A549 (cell line): ENCODE results near the gene XIST. TPM values are rescaled to one million over a fixed set of nuclear protein-coding genes. Genes with fewer than 3 reads are reported as not detected.

Experiments used
- ATAC-seq, 2 experiments: fragments of 200-7000 bp in 1 of 2; fragments of >200 bp in 1 of 2; cut with Nextera tagmentation in 1 of 2; cut with Tn5 transposase in 1 of 2; 3 replicates each; pipeline versions ENCODE4 v1.8.0 to v1.9.1; 2018 to 2020; ENCODE audit warnings: mild to moderate bottlenecking in 1 of 2, moderate library complexity in 1 of 2
- CTCF ChIA-PET: fragments of 300-600 bp; sonication (Branson Sonifier 250); formaldehyde crosslinking; extraction: SDS; loops from one replicate; lab custom pipeline; 2021; ENCODE audit warnings: antibody characterized with exemption, inconsistent platforms; lab: Yijun Ruan, JAX
- POLR2A ChIA-PET: fragments of 350-600 bp; formaldehyde crosslinking; extraction: SDS; loops from one replicate; lab custom pipeline; 2021; ENCODE audit warnings: antibody characterized with exemption, inconsistent platforms; lab: Yijun Ruan, JAX
- DNase-seq, 2 experiments: peaks; one replicate each; pipeline versions ENCODE4 v3.0.0 to v3.0.0-alpha.2; 2011 to 2016; ENCODE audit warnings: low read depth in 1 of 2, low spot score in 1 of 2
- FAIRE-seq: peaks from 2 replicates; lab custom pipeline; 2011; peaks lifted over from hg19 to GRCh38; lab: Jason Lieb, UNC
- H3K27ac ChIP-seq, 2 experiments: fragments of >200 bp; sonication (Bioruptor Twin); formaldehyde crosslinking; 3 replicates each; pipeline ENCODE4 v1.5.1; 2016 to 2017
- H3K4me1 ChIP-seq: fragments of >200 bp; sonication (Bioruptor Twin); formaldehyde crosslinking; 3 replicates; pipeline ENCODE4 v1.6.1; 2016
- H3K4me2 ChIP-seq: fragments of >200 bp; sonication (Bioruptor Twin); formaldehyde crosslinking; 3 replicates; pipeline ENCODE4 v1.6.1; 2016
- H3K4me3 ChIP-seq: fragments of >200 bp; sonication (Bioruptor Twin); formaldehyde crosslinking; 3 replicates; pipeline ENCODE4 v1.5.1; 2016
- H3K9me3 ChIP-seq: fragments of >200 bp; sonication (Bioruptor Twin); formaldehyde crosslinking; 3 replicates; pipeline ENCODE4 v1.6.1; 2016
- ATOH8 ChIP-seq: fragments of 250-450 bp; sonication (Bioruptor Pico); IDR thresholded peaks from 2 replicates; pipeline ENCODE4 v1.5.0; 2020; ENCODE audit warnings: low read depth, mild to moderate bottlenecking, moderate library complexity
- CHD2 ChIP-seq: fragments of 150-350 bp; IDR thresholded peaks from 2 replicates; pipeline ENCODE4 v1.6.1; 2014; ENCODE audit warnings: low read length; ENCODE audit not compliant: partially characterized antibody
- EHF ChIP-seq: fragments of 250-450 bp; sonication (Bioruptor Pico); IDR thresholded peaks from 2 replicates; pipeline ENCODE4 v1.5.0; 2020; ENCODE audit warnings: mild to moderate bottlenecking
- GATA3 ChIP-seq: IDR thresholded peaks from 2 replicates; pipeline ENCODE4 v1.6.1; 2012; ENCODE audit warnings: borderline replicate concordance
- KDM5A ChIP-seq: fragments of 200-600 bp; sonication (generic); IDR thresholded peaks from 2 replicates; pipeline ENCODE4 v1.6.1; 2016; ENCODE audit warnings: antibody characterized with exemption, mild to moderate bottlenecking
- MAZ ChIP-seq: fragments of 150-350 bp; IDR thresholded peaks from 2 replicates; pipeline ENCODE4 v1.6.1; 2014; ENCODE audit warnings: antibody characterized with exemption, low read depth, low read length, borderline replicate concordance
- NFE2L2 ChIP-seq: fragments of 150-350 bp; conservative IDR thresholded peaks from 2 replicates; pipeline ENCODE4 v1.6.1; 2014; ENCODE audit warnings: low read length
- POLR2A ChIP-seq: IDR thresholded peaks from 2 replicates; pipeline ENCODE4 v1.6.1; 2012; ENCODE audit warnings: mild to moderate bottlenecking, low read length
- POLR2AphosphoS2 ChIP-seq: conservative IDR thresholded peaks from 2 replicates; pipeline ENCODE4 v1.6.1; 2012; ENCODE audit warnings: low read length, improper control_type of control experiment, inconsistent platforms
- RAD21 ChIP-seq, 2 experiments: fragments of >200 bp in 1 of 2; sonication (Bioruptor Twin) in 1 of 2; formaldehyde crosslinking in 1 of 2; IDR thresholded peaks in 1 of 2; conservative IDR thresholded peaks in 1 of 2; 2 replicates in 1 of 2; 3 replicates in 1 of 2; pipeline ENCODE4 v1.6.1; 2012 to 2018; ENCODE audit warnings: inconsistent platforms in 1 of 2
- RARB ChIP-seq: fragments of 250-450 bp; sonication (Bioruptor Pico); IDR thresholded peaks from 2 replicates; pipeline ENCODE4 v1.8.0; 2021; ENCODE audit warnings: mild to moderate bottlenecking, moderate library complexity
- RCOR1 ChIP-seq: fragments of 150-350 bp; IDR thresholded peaks from 2 replicates; pipeline ENCODE4 v1.6.1; 2014; ENCODE audit warnings: antibody characterized with exemption, low read length, low read depth
- RFX5 ChIP-seq: fragments of 450-650 bp; IDR thresholded peaks from 2 replicates; pipeline ENCODE4 v1.7.1; 2014; ENCODE audit warnings: antibody characterized with exemption, mild to moderate bottlenecking, moderate library complexity
- SMC3 ChIP-seq: fragments of >200 bp; sonication (Bioruptor Twin); formaldehyde crosslinking; IDR thresholded peaks from 3 replicates; pipeline ENCODE4 v1.6.1; 2018; ENCODE audit warnings: inconsistent platforms
- TFCP2L1 ChIP-seq: fragments of 250-450 bp; sonication (Bioruptor Pico); IDR thresholded peaks from 2 replicates; pipeline ENCODE4 v1.5.0; 2021; ENCODE audit warnings: mild to moderate bottlenecking
- ZSCAN20 ChIP-seq: fragments of 250-450 bp; sonication (Bioruptor Pico); IDR thresholded peaks from 2 replicates; pipeline ENCODE4 v1.8.0; 2022; ENCODE audit warnings: mild to moderate bottlenecking, moderate library complexity
- WGBS: methylation state at CpG from one replicate; pipeline ENCODE4 v1.1.6; 2017; ENCODE audit errors: missing lambda C conversion rate; 5-methylcytosine and 5-hydroxymethylcytosine counted together
- polyA plus RNA-seq, 4 experiments: library from polyadenylated mRNA; depleted of rRNA in 3 of 4; stranded (reverse); fragments of >200 nt; fragmentation: RNase III in 1 of 4; extraction: RNeasy Plus Mini Kit Qiagen cat#74134 plus additional on column Dnase treatment in 1 of 4; gene quantifications; 2 replicates in 3 of 4; 3 replicates in 1 of 4; pipeline ENCODE4 v1.2.3, GENCODE V29; 2011 to 2017
- TF ChIP-seq, protein P1 (sequence below): IDR thresholded peaks from 2 replicates; pipeline ENCODE4 v1.6.1; 2012
- TF ChIP-seq, protein P2 (sequence below): IDR thresholded peaks from 2 replicates; pipeline ENCODE4 v1.6.1; 2012; ENCODE audit warnings: low read depth, borderline replicate concordance
- TF ChIP-seq, protein P3 (sequence below): fragments of 200-600 bp; sonication (generic); IDR thresholded peaks from 2 replicates; pipeline ENCODE4 v1.6.1; 2016; ENCODE audit warnings: antibody characterized with exemption, mild to moderate bottlenecking, moderate library complexity
- TF ChIP-seq, protein P4 (sequence below): fragments of 150-350 bp; IDR thresholded peaks from 2 replicates; pipeline ENCODE4 v1.6.1; 2014; ENCODE audit warnings: low read depth, mild to moderate bottlenecking, low read length

Gene XIST
- polyA plus RNA-seq, 2 of the 4 experiments (the other 2 are of a cell fraction), result 0.19 TPM; not detected in 1

DNA sequence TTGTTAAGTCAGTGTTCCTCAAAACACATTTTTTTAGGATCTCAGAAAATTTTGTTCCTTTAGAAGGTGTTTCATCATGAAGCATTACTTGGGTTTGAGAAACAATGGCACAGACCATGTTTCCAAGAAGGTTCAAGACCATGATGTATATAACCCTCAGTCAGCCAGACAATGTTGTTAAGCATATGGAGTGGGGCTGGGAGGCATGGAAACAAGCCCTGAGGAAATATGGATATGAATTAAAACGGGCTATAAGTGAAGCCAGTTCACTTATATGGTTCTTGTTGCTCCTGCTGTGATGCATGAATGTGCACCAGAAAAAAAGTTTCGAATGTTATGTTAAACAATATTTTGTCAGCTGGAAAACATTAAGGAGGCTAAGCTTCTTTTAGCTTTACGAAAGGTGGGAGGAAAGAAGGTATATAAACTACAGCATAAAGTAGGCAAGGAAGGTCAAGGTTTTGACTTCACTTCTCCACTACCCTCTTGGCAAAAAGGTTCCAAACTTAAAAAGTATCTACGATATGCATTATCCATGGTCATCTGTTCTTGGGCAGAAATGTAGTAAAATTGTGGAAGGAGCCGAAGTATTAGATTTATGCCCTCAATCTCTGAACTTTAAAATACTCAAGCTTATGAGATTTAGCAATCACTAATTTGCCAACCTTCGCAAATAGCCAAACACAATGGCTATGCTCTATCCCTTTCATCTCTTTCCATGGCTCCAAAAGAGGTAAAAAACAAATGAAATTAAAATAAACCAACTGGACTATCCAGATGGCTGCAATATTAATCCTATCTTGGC is 12.2 kb downstream of the XIST start:
- WGBS, result 13% methylated on average over 6 of the region's 6 CpGs
- no peak overlapping the region for H3K4me3 ChIP-seq
- H3K9me3 ChIP-seq, result no peaks in the 10 kb centered on the region
- H3K4me1 ChIP-seq, result no peaks in the 10 kb centered on the region
- no peak overlapping the region for H3K27ac ChIP-seq
- ChIA-PET CTCF (interaction anchor here (1.9 kb wide), 1 partner anchor 15 kb away, joined by 5 read pairs; no protein-coding TSS in a partner anchor), POLR2A (no interaction called here)
- FAIRE-seq, result no peak
- DNase-seq, result no peak
- H3K4me2 ChIP-seq, result no peak overlapping the region
- ATAC-seq, result no peak
- TF ChIP-seq ATOH8 (CRISPR knock-in tag), result no peak

DNA sequence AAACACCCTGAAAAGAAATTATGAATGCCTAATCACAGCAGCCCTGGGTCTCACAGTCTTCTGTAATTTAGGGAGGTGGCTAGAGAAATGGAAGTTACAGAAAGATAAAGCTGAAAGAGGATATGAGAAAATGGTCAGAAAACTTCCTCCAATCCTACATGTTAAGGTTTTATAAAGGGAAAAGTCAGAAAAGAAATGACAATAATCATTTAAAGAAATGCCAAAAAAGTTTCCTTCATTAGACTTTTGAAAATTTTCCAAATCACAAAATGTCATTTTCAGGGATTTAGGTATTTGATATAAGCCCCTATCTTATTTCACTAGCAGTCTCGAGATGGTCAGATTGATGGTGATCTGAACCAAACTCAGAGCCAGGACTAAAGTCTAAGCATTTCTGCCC is 13.4 kb downstream of the XIST start:
- ChIA-PET CTCF (interaction anchor here (0.8 kb wide), 1 partner anchor 79 kb away, joined by 3 read pairs; no protein-coding TSS in a partner anchor), POLR2A (no interaction called here)
- ATAC-seq, result no peak
- DNase-seq, result no peak
- 0% methylated on average over 1 of the region's 1 CpG for WGBS
- Histone ChIP-seq H3K4me2 (no peak overlapping the region), H3K27ac (no peak overlapping the region), H3K9me3 (no peaks in the 10 kb centered on the region), H3K4me3 (no peak overlapping the region), H3K4me1 (no peaks in the 10 kb centered on the region)
- no peak for TF ChIP-seq SMC3
- TF ChIP-seq POLR2AphosphoS2, result no peak
- TF ChIP-seq CHD2, result no peak
- TF ChIP-seq EHF, result no peak
- TF ChIP-seq, protein P1, sequence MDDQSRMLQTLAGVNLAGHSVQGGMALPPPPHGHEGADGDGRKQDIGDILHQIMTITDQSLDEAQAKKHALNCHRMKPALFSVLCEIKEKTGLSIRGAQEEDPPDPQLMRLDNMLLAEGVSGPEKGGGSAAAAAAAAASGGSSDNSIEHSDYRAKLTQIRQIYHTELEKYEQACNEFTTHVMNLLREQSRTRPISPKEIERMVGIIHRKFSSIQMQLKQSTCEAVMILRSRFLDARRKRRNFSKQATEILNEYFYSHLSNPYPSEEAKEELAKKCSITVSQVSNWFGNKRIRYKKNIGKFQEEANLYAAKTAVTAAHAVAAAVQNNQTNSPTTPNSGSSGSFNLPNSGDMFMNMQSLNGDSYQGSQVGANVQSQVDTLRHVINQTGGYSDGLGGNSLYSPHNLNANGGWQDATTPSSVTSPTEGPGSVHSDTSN, result no peak
- TF ChIP-seq ZSCAN20 (CRISPR knock-in tag), result no peak
- no peak for TF ChIP-seq NFE2L2
- TF ChIP-seq RFX5, result no peak
- TF ChIP-seq RAD21 (conservative IDR thresholded peaks at IDR 0.05 in 1 of 2, IDR thresholded peaks at IDR 0.05 in 1 of 2), result no peak
- TF ChIP-seq, protein P2, sequence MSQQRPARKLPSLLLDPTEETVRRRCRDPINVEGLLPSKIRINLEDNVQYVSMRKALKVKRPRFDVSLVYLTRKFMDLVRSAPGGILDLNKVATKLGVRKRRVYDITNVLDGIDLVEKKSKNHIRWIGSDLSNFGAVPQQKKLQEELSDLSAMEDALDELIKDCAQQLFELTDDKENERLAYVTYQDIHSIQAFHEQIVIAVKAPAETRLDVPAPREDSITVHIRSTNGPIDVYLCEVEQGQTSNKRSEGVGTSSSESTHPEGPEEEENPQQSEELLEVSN, result no peak
- TF ChIP-seq TFCP2L1 (CRISPR knock-in tag), result no peak
- no peak for TF ChIP-seq POLR2A
- TF ChIP-seq RARB (CRISPR knock-in tag), result no peak
- no peak for TF ChIP-seq GATA3
- TF ChIP-seq, protein P3, sequence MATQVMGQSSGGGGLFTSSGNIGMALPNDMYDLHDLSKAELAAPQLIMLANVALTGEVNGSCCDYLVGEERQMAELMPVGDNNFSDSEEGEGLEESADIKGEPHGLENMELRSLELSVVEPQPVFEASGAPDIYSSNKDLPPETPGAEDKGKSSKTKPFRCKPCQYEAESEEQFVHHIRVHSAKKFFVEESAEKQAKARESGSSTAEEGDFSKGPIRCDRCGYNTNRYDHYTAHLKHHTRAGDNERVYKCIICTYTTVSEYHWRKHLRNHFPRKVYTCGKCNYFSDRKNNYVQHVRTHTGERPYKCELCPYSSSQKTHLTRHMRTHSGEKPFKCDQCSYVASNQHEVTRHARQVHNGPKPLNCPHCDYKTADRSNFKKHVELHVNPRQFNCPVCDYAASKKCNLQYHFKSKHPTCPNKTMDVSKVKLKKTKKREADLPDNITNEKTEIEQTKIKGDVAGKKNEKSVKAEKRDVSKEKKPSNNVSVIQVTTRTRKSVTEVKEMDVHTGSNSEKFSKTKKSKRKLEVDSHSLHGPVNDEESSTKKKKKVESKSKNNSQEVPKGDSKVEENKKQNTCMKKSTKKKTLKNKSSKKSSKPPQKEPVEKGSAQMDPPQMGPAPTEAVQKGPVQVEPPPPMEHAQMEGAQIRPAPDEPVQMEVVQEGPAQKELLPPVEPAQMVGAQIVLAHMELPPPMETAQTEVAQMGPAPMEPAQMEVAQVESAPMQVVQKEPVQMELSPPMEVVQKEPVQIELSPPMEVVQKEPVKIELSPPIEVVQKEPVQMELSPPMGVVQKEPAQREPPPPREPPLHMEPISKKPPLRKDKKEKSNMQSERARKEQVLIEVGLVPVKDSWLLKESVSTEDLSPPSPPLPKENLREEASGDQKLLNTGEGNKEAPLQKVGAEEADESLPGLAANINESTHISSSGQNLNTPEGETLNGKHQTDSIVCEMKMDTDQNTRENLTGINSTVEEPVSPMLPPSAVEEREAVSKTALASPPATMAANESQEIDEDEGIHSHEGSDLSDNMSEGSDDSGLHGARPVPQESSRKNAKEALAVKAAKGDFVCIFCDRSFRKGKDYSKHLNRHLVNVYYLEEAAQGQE, result no peak
- no peak for TF ChIP-seq KDM5A
- no peak for TF ChIP-seq MAZ
- TF ChIP-seq, protein P4, sequence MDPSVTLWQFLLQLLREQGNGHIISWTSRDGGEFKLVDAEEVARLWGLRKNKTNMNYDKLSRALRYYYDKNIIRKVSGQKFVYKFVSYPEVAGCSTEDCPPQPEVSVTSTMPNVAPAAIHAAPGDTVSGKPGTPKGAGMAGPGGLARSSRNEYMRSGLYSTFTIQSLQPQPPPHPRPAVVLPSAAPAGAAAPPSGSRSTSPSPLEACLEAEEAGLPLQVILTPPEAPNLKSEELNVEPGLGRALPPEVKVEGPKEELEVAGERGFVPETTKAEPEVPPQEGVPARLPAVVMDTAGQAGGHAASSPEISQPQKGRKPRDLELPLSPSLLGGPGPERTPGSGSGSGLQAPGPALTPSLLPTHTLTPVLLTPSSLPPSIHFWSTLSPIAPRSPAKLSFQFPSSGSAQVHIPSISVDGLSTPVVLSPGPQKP, result no peak
- no peak for TF ChIP-seq RCOR1
- no peak for FAIRE-seq
